ENCODE measurements around the gene CDC73.

DNA sequence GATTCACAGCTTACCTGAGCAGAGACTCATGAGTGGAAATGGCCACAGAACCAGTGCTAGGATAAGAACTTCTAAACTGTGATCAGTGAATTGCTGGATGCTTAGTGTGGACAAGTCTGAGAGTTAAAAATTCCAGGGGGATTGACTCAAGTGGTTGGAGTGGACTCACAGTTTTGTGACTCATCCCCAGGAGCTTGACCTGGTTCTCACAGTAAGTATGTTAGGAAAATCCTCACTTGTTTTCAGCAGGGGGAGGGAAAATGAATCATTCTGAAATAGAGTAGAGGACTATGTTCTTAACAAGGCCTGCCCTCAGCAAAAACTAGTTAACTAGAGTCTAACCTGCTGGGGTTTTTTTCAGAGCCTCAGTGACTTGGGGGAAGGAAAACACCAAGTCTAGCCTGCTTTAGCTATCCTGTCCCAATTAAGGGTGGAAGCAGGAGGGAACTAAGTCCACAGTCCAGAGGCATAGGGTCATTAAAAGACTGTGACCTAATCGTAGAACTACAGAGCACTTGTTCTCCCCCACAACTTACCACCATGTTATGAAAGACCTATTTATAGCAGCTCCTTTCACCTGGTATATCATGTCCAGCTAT, 6.1 kb upstream of the CDC73 start:
- TF ChIP-seq, protein P1, sequence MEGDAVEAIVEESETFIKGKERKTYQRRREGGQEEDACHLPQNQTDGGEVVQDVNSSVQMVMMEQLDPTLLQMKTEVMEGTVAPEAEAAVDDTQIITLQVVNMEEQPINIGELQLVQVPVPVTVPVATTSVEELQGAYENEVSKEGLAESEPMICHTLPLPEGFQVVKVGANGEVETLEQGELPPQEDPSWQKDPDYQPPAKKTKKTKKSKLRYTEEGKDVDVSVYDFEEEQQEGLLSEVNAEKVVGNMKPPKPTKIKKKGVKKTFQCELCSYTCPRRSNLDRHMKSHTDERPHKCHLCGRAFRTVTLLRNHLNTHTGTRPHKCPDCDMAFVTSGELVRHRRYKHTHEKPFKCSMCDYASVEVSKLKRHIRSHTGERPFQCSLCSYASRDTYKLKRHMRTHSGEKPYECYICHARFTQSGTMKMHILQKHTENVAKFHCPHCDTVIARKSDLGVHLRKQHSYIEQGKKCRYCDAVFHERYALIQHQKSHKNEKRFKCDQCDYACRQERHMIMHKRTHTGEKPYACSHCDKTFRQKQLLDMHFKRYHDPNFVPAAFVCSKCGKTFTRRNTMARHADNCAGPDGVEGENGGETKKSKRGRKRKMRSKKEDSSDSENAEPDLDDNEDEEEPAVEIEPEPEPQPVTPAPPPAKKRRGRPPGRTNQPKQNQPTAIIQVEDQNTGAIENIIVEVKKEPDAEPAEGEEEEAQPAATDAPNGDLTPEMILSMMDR (IDR thresholded peaks at IDR 0.05) = no peak
- TF ChIP-seq POLR2A (IDR thresholded peaks at IDR 0.05) = no peak
